H1 (cell line): ENCODE results near the gene SYTL1. TPM values are rescaled to one million over a fixed set of nuclear protein-coding genes. Genes with fewer than 3 reads are reported as not detected.
A peak's percentile ranks its signal among the peaks of the same experiment; 100 is the strongest.

Experiments
- CTCF ChIA-PET: fragments of 300-600 bp; sonication (Branson Sonifier 250); formaldehyde crosslinking; loops from one replicate; lab custom pipeline; 2021; ENCODE audit not compliant: partially characterized antibody; lab: Charles Lee
- POLR2A ChIA-PET: fragments of 300-600 bp; sonication (Branson Sonifier 250); formaldehyde crosslinking; loops from one replicate; lab custom pipeline; 2021; ENCODE audit warnings: inconsistent platforms; ENCODE audit not compliant: partially characterized antibody; lab: Charles Lee
- DNase-seq, 2 experiments: peaks; one replicate each; pipeline versions ENCODE4 v3.0.0 to v3.0.0-alpha.2; 2010 to 2022; ENCODE audit warnings: low spot score in 2 of 2, low read depth in 1 of 2, mixed read lengths in 1 of 2
- FAIRE-seq: peaks from 2 replicates; lab custom pipeline; 2011; peaks lifted over from hg19 to GRCh38; lab: Jason Lieb, UNC
- H2AFZ ChIP-seq: 2 replicates; pipeline ENCODE4 v1.8.1; 2012; ENCODE audit warnings: low read length, inconsistent platforms
- H2AK5ac ChIP-seq: 2 replicates; pipeline ENCODE4 v1.6.1; 2013; ENCODE audit warnings: low read depth, low read length
- H2BK120ac ChIP-seq: replicated peaks from 2 replicates; pipeline ENCODE3; 2013; ENCODE audit warnings: low read depth, low read length, inconsistent platforms
- H2BK12ac ChIP-seq: 2 replicates; pipeline ENCODE4 v1.6.1; 2013; ENCODE audit warnings: low read depth, low read length
- H2BK15ac ChIP-seq: 2 replicates; pipeline ENCODE4 v1.6.1; 2013; ENCODE audit warnings: low read length
- H2BK20ac ChIP-seq: 2 replicates; pipeline ENCODE4 v1.6.1; 2013; ENCODE audit warnings: low read length
- H2BK5ac ChIP-seq: 2 replicates; pipeline ENCODE4 v1.6.1; 2013; ENCODE audit warnings: low read depth, low read length
- H3K14ac ChIP-seq: 2 replicates; pipeline ENCODE4 v1.6.1; 2013; ENCODE audit warnings: inconsistent platforms; ENCODE audit not compliant: insufficient read length
- H3K18ac ChIP-seq: 2 replicates; pipeline ENCODE4 v1.6.1; 2013; ENCODE audit warnings: low read length; ENCODE audit errors: extremely low read depth
- H3K23ac ChIP-seq: 2 replicates; pipeline ENCODE4 v1.6.1; 2013; ENCODE audit warnings: inconsistent platforms; ENCODE audit not compliant: insufficient read length
- H3K23me2 ChIP-seq: 2 replicates; pipeline ENCODE4 v1.6.1; 2013; ENCODE audit warnings: low read depth, low read length
- H3K27ac ChIP-seq: 2 replicates; pipeline ENCODE4 v1.6.1; 2011; ENCODE audit warnings: low read depth, low read length, inconsistent platforms
- H3K27me3 ChIP-seq, 4 experiments: replicated peaks in 1 of 4; 1 replicate in 1 of 4; 2 replicates in 3 of 4; pipeline versions ENCODE4 v1.6.1 to v1.8.1; 2011 to 2013; ENCODE audit warnings: low read length in 3 of 4, mild to moderate bottlenecking in 3 of 4, inconsistent platforms in 2 of 4, mixed read lengths in 2 of 4, moderate library complexity in 1 of 4; ENCODE audit not compliant: control insufficient read depth in 3 of 4, insufficient read depth in 3 of 4; ENCODE audit errors: extremely low read depth in 1 of 4
- H3K36me3 ChIP-seq, 4 experiments: 2 replicates each; pipeline versions ENCODE4 v1.6.1 to v1.8.1; 2011 to 2013; ENCODE audit warnings: mild to moderate bottlenecking in 4 of 4, low read length in 3 of 4, moderate library complexity in 2 of 4, control low read depth in 1 of 4, inconsistent platforms in 1 of 4; ENCODE audit not compliant: insufficient read depth in 4 of 4, control insufficient read depth in 2 of 4
- H3K4ac ChIP-seq: replicated peaks from 2 replicates; pipeline ENCODE3; 2013; ENCODE audit warnings: low read length, low read depth, mixed read lengths, inconsistent platforms; ENCODE audit not compliant: insufficient read length
- H3K4me1 ChIP-seq, 4 experiments: replicated peaks in 1 of 4; 1 replicate in 1 of 4; 2 replicates in 3 of 4; pipeline versions ENCODE4 v1.6.1 to v1.8.1; 2011 to 2013; ENCODE audit warnings: low read length in 3 of 4, inconsistent platforms in 2 of 4, mixed read lengths in 1 of 4; ENCODE audit not compliant: insufficient read depth in 4 of 4, control insufficient read depth in 3 of 4
- H3K4me2 ChIP-seq, 2 experiments: 2 replicates each; pipeline versions ENCODE4 v1.6.1 to v1.8.1; 2011 to 2013; ENCODE audit warnings: low read depth in 2 of 2, low read length in 2 of 2, control low read depth in 1 of 2, inconsistent platforms in 1 of 2, mild to moderate bottlenecking in 1 of 2; ENCODE audit not compliant: insufficient read depth in 1 of 2
- H3K4me3 ChIP-seq, 4 experiments: fragments of 200-600, 300-600 bp in 1 of 4; sonication (generic), shearing (Covaris generic), sonication (Bioruptor Twin) in 1 of 4; 2 replicates each; pipeline versions ENCODE4 v1.5.1 to v1.8.1; 2011 to 2016; ENCODE audit warnings: low read length in 4 of 4, low read depth in 3 of 4, control low read depth in 2 of 4, inconsistent platforms in 2 of 4, mild to moderate bottlenecking in 2 of 4, mixed read lengths in 1 of 4, moderate library complexity in 1 of 4; ENCODE audit not compliant: insufficient read depth in 2 of 4; ENCODE audit errors: extremely low read depth in 1 of 4
- H3K56ac ChIP-seq: replicated peaks from 2 replicates; pipeline ENCODE3; 2013; ENCODE audit warnings: low read depth, mild to moderate bottlenecking, mixed read lengths, low read length, inconsistent platforms; ENCODE audit not compliant: insufficient read length
- H3K79me1 ChIP-seq: 2 replicates; pipeline ENCODE4 v1.6.1; 2013; ENCODE audit warnings: low read depth, low read length, control low read depth
- H3K79me2 ChIP-seq, 2 experiments: 2 replicates each; pipeline versions ENCODE4 v1.6.1 to v1.8.1; 2012 to 2013; ENCODE audit warnings: low read length in 2 of 2, mild to moderate bottlenecking in 2 of 2, inconsistent platforms in 1 of 2; ENCODE audit not compliant: insufficient read depth in 2 of 2, control insufficient read depth in 1 of 2
- H3K9ac ChIP-seq, 4 experiments: replicated peaks in 1 of 4; 1 replicate in 1 of 4; 2 replicates in 3 of 4; pipeline versions ENCODE4 v1.6.1 to v1.8.1; 2011 to 2013; ENCODE audit warnings: low read depth in 3 of 4, low read length in 3 of 4, control low read depth in 2 of 4, mild to moderate bottlenecking in 2 of 4, moderate library complexity in 2 of 4, inconsistent platforms in 1 of 4; ENCODE audit errors: extremely low read depth in 1 of 4
- H3K9me3 ChIP-seq, 2 experiments: 2 replicates each; pipeline versions ENCODE4 v1.6.1 to v1.8.1; 2012 to 2013; ENCODE audit warnings: mild to moderate bottlenecking in 2 of 2, moderate library complexity in 2 of 2, control low read depth in 1 of 2, inconsistent platforms in 1 of 2, low read depth in 1 of 2, low read length in 1 of 2, mixed read lengths in 1 of 2; ENCODE audit not compliant: insufficient read depth in 2 of 2
- H4K20me1 ChIP-seq, 2 experiments: replicated peaks in 1 of 2; 2 replicates each; pipeline versions ENCODE3 to v1.8.1; 2011 to 2013; ENCODE audit warnings: inconsistent platforms in 2 of 2, low read length in 2 of 2, mild to moderate bottlenecking in 1 of 2; ENCODE audit not compliant: insufficient read depth in 2 of 2, control insufficient read depth in 1 of 2
- H4K5ac ChIP-seq: 2 replicates; pipeline ENCODE4 v1.6.1; 2013; ENCODE audit warnings: low read length, low read depth, mixed read lengths, inconsistent platforms; ENCODE audit not compliant: insufficient read length
- H4K8ac ChIP-seq: 2 replicates; pipeline ENCODE4 v1.8.0; 2013; ENCODE audit warnings: mild to moderate bottlenecking, moderate library complexity, low read length, inconsistent platforms; ENCODE audit not compliant: insufficient read depth; ENCODE audit errors: extremely low read depth
- H4K91ac ChIP-seq: replicated peaks from 2 replicates; pipeline ENCODE3; 2013; ENCODE audit warnings: low read length, mixed read lengths, inconsistent platforms; ENCODE audit not compliant: insufficient read length
- CEBPB ChIP-seq: IDR thresholded peaks from 2 replicates; pipeline ENCODE4 v1.6.1; 2012; ENCODE audit warnings: low read depth, low read length
- JUN ChIP-seq: IDR thresholded peaks from 2 replicates; pipeline ENCODE4 v1.6.1; 2011; ENCODE audit warnings: low read depth, mild to moderate bottlenecking, improper control_type of control experiment, low read length
- KDM1A ChIP-seq: fragments of 200-600, 300-600 bp; sonication (generic); IDR thresholded peaks from 2 replicates; pipeline ENCODE4 v1.7.1; 2016; ENCODE audit warnings: mild to moderate bottlenecking, low read length, borderline replicate concordance
- RNF2 ChIP-seq: fragments of 200-900, 300-1000 bp; sonication (generic); IDR thresholded peaks from 2 replicates; pipeline ENCODE4 v1.7.1; 2016; ENCODE audit warnings: borderline replicate concordance, low read depth, mild to moderate bottlenecking, antibody characterized with exemption, low read length; ENCODE audit not compliant: poor library complexity, severe bottlenecking; ENCODE audit errors: missing control alignments
- SP1 ChIP-seq: IDR thresholded peaks from 2 replicates; pipeline ENCODE4 v1.6.1; 2011; ENCODE audit warnings: low read depth, low read length
- WGBS, 2 experiments: shearing (Covaris generic) in 1 of 2; methylation state at CpG; one replicate each; pipeline versions ENCODE4 v1.1.6 to v1.1.7; 2013 to 2015; ENCODE audit warnings: low lambda C conversion rate in 2 of 2, mixed read lengths in 2 of 2, inconsistent platforms in 1 of 2, low coverage in 1 of 2, missing lambda C conversion rate in 1 of 2; ENCODE audit not compliant: insufficient replicate concordance in 2 of 2, insufficient coverage in 1 of 2, insufficient read length in 1 of 2; ENCODE audit errors: extremely low coverage in 1 of 2, missing lambda C conversion rate in 1 of 2; 5-methylcytosine and 5-hydroxymethylcytosine counted together
- polyA plus RNA-seq, 7 experiments: library from polyadenylated mRNA; depleted of rRNA in 3 of 7; stranded (reverse) in 5 of 7; unstranded in 2 of 7; fragments of >200 nt in 5 of 7; fragments of 200-250 nt in 2 of 7; gene quantifications; 1 replicate in 5 of 7; 2 replicates in 1 of 7; 4 replicates in 1 of 7; pipeline versions ENCODE4 v1.2.1 to v1.2.3, GENCODE V29; 2011 to 2013; ENCODE audit warnings: missing spikeins in 2 of 7, mixed read lengths in 2 of 7
- total RNA-seq: library from RNA; stranded (reverse); fragmentation: NEBNext Ultra II Directional; extraction: Animal tissue kit (Norgen Biotek cat#: 25700); gene quantifications from 2 replicates; pipeline ENCODE4 v1.2.1, GENCODE V29; 2021

The SYTL1 gene
- total and polyA plus RNA-seq, 2 of the 8 experiments (the other 6 are each of a cell fraction or from before 2014, with no cell fraction given): 6.4 to 19.5 TPM

DNA sequence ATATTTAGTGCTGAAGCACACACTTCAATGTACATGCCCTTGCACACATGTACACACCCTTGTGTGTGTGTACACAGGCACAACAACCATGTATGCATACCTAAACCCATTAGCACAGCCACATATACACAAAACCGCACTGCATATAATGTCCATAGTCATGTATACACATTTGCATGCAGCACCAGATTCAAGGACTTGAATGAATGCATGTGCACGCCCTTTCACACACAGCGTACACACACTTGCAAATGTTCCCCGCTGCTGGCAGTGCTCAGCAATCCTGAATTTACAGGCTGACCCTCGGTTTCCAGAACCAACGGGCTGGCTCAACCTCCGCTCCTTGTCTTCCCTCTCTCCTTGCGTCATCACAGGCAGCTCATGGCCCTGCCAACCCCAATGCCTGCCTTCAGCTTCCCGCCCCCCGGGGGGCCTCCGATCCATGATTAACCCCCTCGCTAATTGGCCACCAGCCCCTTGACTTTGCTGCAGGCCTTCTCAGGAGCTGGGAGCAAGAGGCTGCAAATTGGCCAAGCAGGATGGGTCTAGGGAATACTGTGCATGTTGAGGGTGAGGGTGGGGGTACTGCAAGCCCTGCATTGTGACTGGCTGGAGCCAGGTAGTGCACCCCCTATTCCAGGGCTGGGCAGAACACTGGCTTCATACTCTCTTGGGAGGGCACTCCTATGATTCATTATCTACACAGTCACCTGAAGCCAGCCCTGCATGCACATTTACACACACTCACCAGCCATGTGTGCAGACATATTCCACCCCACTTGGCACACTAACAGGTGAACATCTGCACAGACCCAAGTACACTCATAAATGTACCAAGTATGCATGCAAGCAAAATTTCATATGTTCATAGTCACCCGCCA, 58.5 kb downstream of the SYTL1 start:
- no peak for DNase-seq
- H3K4me1 ChIP-seq: peaks cover 9 to 42% (median 20%) of the 10 kb centered on the region in 4 experiments
- no peak overlapping the region for H3K27ac ChIP-seq

More for the DNA sequence above, 58.5 kb downstream of the SYTL1 start:
- POLR2A ChIA-PET: interaction anchor here (0.8 to 1.8 kb wide), 7 partner anchors 16 to 205 kb away, joined by 3 to 6 read pairs (median 3); partner anchors contain the start of gene MAP3K6
- H3K9ac ChIP-seq: no peak overlapping the region
- peak; percentile 70 for TF ChIP-seq CEBPB
- peak; percentile 85; the same call in 1 of the 2 replicates for TF ChIP-seq KDM1A
- no peak for TF ChIP-seq RNF2
- no peak for TF ChIP-seq SP1
- TF ChIP-seq JUN: no peak
- TF ChIP-seq, all 59 proteins: peak for 2
- no peak overlapping the region for H2BK120ac ChIP-seq
- no peak overlapping the region for H3K23ac ChIP-seq
- H4K91ac ChIP-seq: no peak overlapping the region
- H3K23me2 ChIP-seq: no peaks in the 10 kb centered on the region
- H2BK15ac ChIP-seq: no peak overlapping the region
- no peak overlapping the region for H4K8ac ChIP-seq
- no peaks in the 10 kb centered on the region for H3K79me1 ChIP-seq
- H3K4me2 ChIP-seq: no peak overlapping the region
- no peaks in the 10 kb centered on the region for H3K79me2 ChIP-seq
- no peak overlapping the region for H2AK5ac ChIP-seq
- 76% methylated on average over 13 of the region's 13 CpGs; no CpG with 5 or more reads in 1 of the 2 experiments for WGBS, 2 experiments
- H2BK20ac ChIP-seq: no peak overlapping the region
- no peak overlapping the region for H3K4me3 ChIP-seq
- CTCF ChIA-PET: interaction anchor here (0.6 to 37.8 kb wide), 13 partner anchors 12 to 262 kb away, joined by 3 to 863 read pairs (median 52); partner anchors contain the start of genes AHDC1, GPR3 and MAP3K6
- no peak overlapping the region for H2BK12ac ChIP-seq
- H4K5ac ChIP-seq: no peak overlapping the region
- H2AFZ ChIP-seq: no peak overlapping the region
- H3K36me3 ChIP-seq: no peaks in the 10 kb centered on the region
- no peaks in the 10 kb centered on the region for H3K9me3 ChIP-seq
- no peak for FAIRE-seq
- H4K20me1 ChIP-seq: peaks cover 0 to 4% of the 10 kb centered on the region in 2 experiments
- no peak overlapping the region for H3K18ac ChIP-seq
- no peak overlapping the region for H2BK5ac ChIP-seq
- no peaks in the 10 kb centered on the region for H3K27me3 ChIP-seq
- no peak overlapping the region for H3K14ac ChIP-seq
- H3K56ac ChIP-seq: no peak overlapping the region
- no peak overlapping the region for H3K4ac ChIP-seq
